ENCODE measurements around the gene RPL23.

- TF ChIP-seq ESRRB (CRISPR knock-in tag; IDR thresholded peaks at IDR 0.05; ENCODE audit: borderline replicate concordance), result no peak
- TF ChIP-seq NFATC3 (IDR thresholded peaks at IDR 0.05), result no peak
- TF ChIP-seq CTCF (IDR thresholded peaks at IDR 0.05 in 2 of 3, conservative IDR thresholded peaks at IDR 0.05 in 1 of 3; ENCODE audit: insufficient read depth in 2 of 3, low read depth in 1 of 3, low read length in 3 of 3), result peak in 1 of 3 experiments; percentile 7; a peak in 1 of 6 replicates
- TF ChIP-seq PATZ1 (CRISPR knock-in tag; IDR thresholded peaks at IDR 0.05; ENCODE audit: borderline replicate concordance), result no peak
- peak; percentile 14 to 50; a peak in 1 of 4 replicates for TF ChIP-seq SIN3A (IDR thresholded peaks at IDR 0.05; ENCODE audit: borderline replicate concordance in 2 of 2, control insufficient read depth in 1 of 2, low read depth in 2 of 2, low read length in 2 of 2)
- no peak for TF ChIP-seq HSF4 (CRISPR knock-in tag; IDR thresholded peaks at IDR 0.05; ENCODE audit: borderline replicate concordance)
- no peak for TF ChIP-seq REST (IDR thresholded peaks at IDR 0.05; ENCODE audit: borderline replicate concordance)
- no peak for TF ChIP-seq REST (CRISPR knock-in tag; IDR thresholded peaks at IDR 0.05; ENCODE audit: low read depth)
- TF ChIP-seq HNRNPLL (IDR thresholded peaks at IDR 0.05; ENCODE audit: low read depth, low read length, poor library complexity, severe bottlenecking), result peak; percentile 55
- no peak for TF ChIP-seq MTA1 (IDR thresholded peaks at IDR 0.05; ENCODE audit: borderline replicate concordance)
- no peak for TF ChIP-seq PTBP1 (IDR thresholded peaks at IDR 0.05; ENCODE audit: low read depth, low read length)
- no peak for TF ChIP-seq ZNF217 (CRISPR knock-in tag; IDR thresholded peaks at IDR 0.05)
Observed at GRCh38 chr17:38798614-38799500, 54.7 kb downstream of the RPL23 start.
